Ovary (tissue), 9 donors: ENCODE data around the gene SPATA16. TPM values are rescaled to one million over a fixed set of nuclear protein-coding genes. Genes with fewer than 3 reads are reported as not detected.

ENCODE experiments used
- DNase-seq, 5 donors: peaks; one replicate each; pipeline ENCODE4 v3.0.0-alpha.2; 2019 to 2020
- H3K27ac ChIP-seq, 2 donors: fragments of 200-600 bp; one replicate each; pipeline versions ENCODE4 v1.5.1 to v1.8.0; 2019 to 2022
- H3K27me3 ChIP-seq: fragments of 200-600 bp; one replicate; pipeline ENCODE4 v1.8.0; 2022
- H3K36me3 ChIP-seq: fragments of 200-600 bp; sonication (generic); one replicate; pipeline ENCODE4 v1.5.1; 2019
- H3K4me1 ChIP-seq: one replicate; pipeline ENCODE4 v1.8.1; 2013; ENCODE audit warnings: mild to moderate bottlenecking, moderate library complexity; ENCODE audit not compliant: insufficient read depth
- H3K4me3 ChIP-seq: fragments of 200-600 bp; sonication (generic); one replicate; pipeline ENCODE4 v1.5.1; 2017
- H3K9me3 ChIP-seq, 2 donors: fragments of 200-600 bp in 1 of 2; sonication (generic) in 1 of 2; one replicate each; pipeline versions ENCODE4 v1.5.1 to v1.8.1; 2013 to 2019; ENCODE audit warnings: mild to moderate bottlenecking in 1 of 2, moderate library complexity in 1 of 2
- CTCF ChIP-seq, 3 donors: fragments of 450-650 bp in 2 of 3; fragments of 200-600 bp in 1 of 3; IDR thresholded peaks; one replicate each; pipeline versions ENCODE4 v1.5.1 to v1.8.0; 2016 to 2022; ENCODE audit warnings: antibody characterized with exemption in 3 of 3, mild to moderate bottlenecking in 1 of 3
- EP300 ChIP-seq: sonication (generic); formaldehyde crosslinking; IDR thresholded peaks from one replicate; pipeline ENCODE4 v1.6.1; 2017; ENCODE audit warnings: antibody characterized with exemption
- POLR2A ChIP-seq: fragments of 450-650 bp; IDR thresholded peaks from one replicate; pipeline ENCODE4 v1.6.1; 2017; ENCODE audit warnings: antibody characterized with exemption, mild to moderate bottlenecking, moderate library complexity
- WGBS, 3 donors: extraction: QIAGEN DNeasy Blood & Tissue Kit in 1 of 3; methylation state at CpG; one replicate each; pipeline versions ENCODE4 v1.1.5 to v1.1.7; 2013 to 2017; 5-methylcytosine and 5-hydroxymethylcytosine counted together
- intact Hi-C, 4 donors: fragments of 100-400 bp; cut with DNase I; formaldehyde crosslinking; loops; one replicate each; pipeline versions ENCODE4 v1.11.0 to v1.15.1; 2022 to 2023
- polyA plus RNA-seq, 2 donors: library from polyadenylated mRNA; stranded (reverse); fragments of 200-250 nt in 1 of 2; fragments of 350-450 nt in 1 of 2; fragmentation: Illumina TruSeq in 1 of 2; extraction: RNeasy Lipid Tissue Mini Kit (QIAGEN cat#74804) in 1 of 2; gene quantifications; one replicate each; pipeline ENCODE4 v1.2.3, GENCODE V29; 2013 to 2014
- total RNA-seq, 7 donors: library from RNA; depleted of rRNA in 2 of 7; stranded (reverse); fragments of >200 nt in 2 of 7; fragmentation: NEBNext Ultra II Directional in 3 of 7; extraction: Animal tissue kit (Norgen Biotek cat#: 25700) in 3 of 7; gene quantifications; one replicate each; pipeline versions ENCODE4 v1.1.0 to v1.2.4, GENCODE V29; 2016 to 2023
- donor health status: DM: no; HTN: no; CAD: no; lungs with moderate emphysema.
- donor health status: DM: no; HTN: no; CAD: no.
- donor health status: Bipolar disorder and iron deficiency.
- donor health status: DM: yes; HTN: yes; CAD: no.
- donor health status: DM: no; HTN: no; CAD: no.
- donor health status: DM: yes; HTN: yes; CAD: no.

SPATA16 gene
- total and polyA plus RNA-seq, 9 donors, result not detected

GRCh38 chr3:173019378-173019777, 121.7 kb downstream of the SPATA16 start:
- Histone ChIP-seq H3K36me3 (no peaks in the 10 kb centered on the region), H3K4me1 (no peaks in the 10 kb centered on the region), H3K27ac (no peak overlapping the region), H3K27me3 (no peaks in the 10 kb centered on the region), H3K9me3 (no peaks in the 10 kb centered on the region), H3K4me3 (no peak overlapping the region)
- TF ChIP-seq CTCF (IDR thresholded peaks at IDR 0.05) (no peak), EP300 (no peak), POLR2A (no peak)
- 87 to 93% (median 89%) methylated on average over 5 of the region's 5 CpGs for WGBS, 3 donors
- intact Hi-C loops, result no loop called here
- no peak for DNase-seq

GRCh38 chr3:173018758-173019157, 122.3 kb downstream of the SPATA16 start:
- no peak for TF ChIP-seq POLR2A
- no peak for TF ChIP-seq CTCF (IDR thresholded peaks at IDR 0.05)
- TF ChIP-seq EP300, result no peak
- no peaks in the 10 kb centered on the region for H3K36me3 ChIP-seq
- intact Hi-C loops, result no loop called here

GRCh38 chr3:173013219-173013832, 127.7 kb downstream of the SPATA16 start:
- DNase-seq, result no peak
- no peaks in the 10 kb centered on the region for H3K36me3 ChIP-seq
- 40 to 53% (median 44%) methylated on average over 3 of the region's 3 CpGs for WGBS, 3 donors
- H3K27ac ChIP-seq, result no peak overlapping the region
- no peaks in the 10 kb centered on the region for H3K9me3 ChIP-seq
- intact Hi-C loops, result no loop called here
- TF ChIP-seq CTCF (IDR thresholded peaks at IDR 0.05), result no peak
- TF ChIP-seq POLR2A, result no peak
- no peak for TF ChIP-seq EP300
- H3K4me3 ChIP-seq, result no peak overlapping the region
- no peaks in the 10 kb centered on the region for H3K27me3 ChIP-seq
- no peaks in the 10 kb centered on the region for H3K4me1 ChIP-seq

More at GRCh38 chr3:173018758-173019157, 122.3 kb downstream of the SPATA16 start:
- DNase-seq, result no peak
- Histone ChIP-seq H3K9me3 (no peaks in the 10 kb centered on the region), H3K4me1 (no peaks in the 10 kb centered on the region), H3K27ac (no peak overlapping the region), H3K27me3 (no peaks in the 10 kb centered on the region), H3K4me3 (no peak overlapping the region)
- WGBS, 3 donors, result 74 to 86% (median 83%) methylated on average over 2 of the region's 2 CpGs

GRCh38 chr3:173009410-173009809, 131.6 kb downstream of the SPATA16 start:
- H3K36me3 ChIP-seq, result no peaks in the 10 kb centered on the region
- H3K27me3 ChIP-seq, result no peaks in the 10 kb centered on the region
- no peak overlapping the region for H3K27ac ChIP-seq
- no peak for DNase-seq
- intact Hi-C loops, result no loop called here
- H3K4me1 ChIP-seq, result no peaks in the 10 kb centered on the region
- TF ChIP-seq CTCF (IDR thresholded peaks at IDR 0.05) (no peak), EP300 (no peak), POLR2A (no peak)
- no peak overlapping the region for H3K4me3 ChIP-seq
- WGBS, 3 donors, result 94 to 99% (median 94%) methylated on average over 6 of the region's 6 CpGs
- no peaks in the 10 kb centered on the region for H3K9me3 ChIP-seq
